H1 (cell line): ENCODE results near the gene UGT2B17. TPM values are rescaled to one million over a fixed set of nuclear protein-coding genes. Genes with fewer than 3 reads are reported as not detected.
A peak's percentile ranks its signal among the peaks of the same experiment; 100 is the strongest.

Source experiments
- CTCF ChIA-PET: fragments of 300-600 bp; sonication (Branson Sonifier 250); formaldehyde crosslinking; loops from one replicate; lab custom pipeline; 2021; ENCODE audit not compliant: partially characterized antibody; lab: Charles Lee
- POLR2A ChIA-PET: fragments of 300-600 bp; sonication (Branson Sonifier 250); formaldehyde crosslinking; loops from one replicate; lab custom pipeline; 2021; ENCODE audit warnings: inconsistent platforms; ENCODE audit not compliant: partially characterized antibody; lab: Charles Lee
- DNase-seq, 2 experiments: peaks; one replicate each; pipeline versions ENCODE4 v3.0.0 to v3.0.0-alpha.2; 2010 to 2022; ENCODE audit warnings: low spot score in 2 of 2, low read depth in 1 of 2, mixed read lengths in 1 of 2
- FAIRE-seq: peaks from 2 replicates; lab custom pipeline; 2011; peaks lifted over from hg19 to GRCh38; lab: Jason Lieb, UNC
- H2AFZ ChIP-seq: 2 replicates; pipeline ENCODE4 v1.8.1; 2012; ENCODE audit warnings: low read length, inconsistent platforms
- H2AK5ac ChIP-seq: 2 replicates; pipeline ENCODE4 v1.6.1; 2013; ENCODE audit warnings: low read depth, low read length
- H2BK120ac ChIP-seq: replicated peaks from 2 replicates; pipeline ENCODE3; 2013; ENCODE audit warnings: low read depth, low read length, inconsistent platforms
- H2BK12ac ChIP-seq: 2 replicates; pipeline ENCODE4 v1.6.1; 2013; ENCODE audit warnings: low read depth, low read length
- H2BK15ac ChIP-seq: 2 replicates; pipeline ENCODE4 v1.6.1; 2013; ENCODE audit warnings: low read length
- H2BK20ac ChIP-seq: 2 replicates; pipeline ENCODE4 v1.6.1; 2013; ENCODE audit warnings: low read length
- H2BK5ac ChIP-seq: 2 replicates; pipeline ENCODE4 v1.6.1; 2013; ENCODE audit warnings: low read depth, low read length
- H3K14ac ChIP-seq: 2 replicates; pipeline ENCODE4 v1.6.1; 2013; ENCODE audit warnings: inconsistent platforms; ENCODE audit not compliant: insufficient read length
- H3K18ac ChIP-seq: 2 replicates; pipeline ENCODE4 v1.6.1; 2013; ENCODE audit warnings: low read length; ENCODE audit errors: extremely low read depth
- H3K23ac ChIP-seq: 2 replicates; pipeline ENCODE4 v1.6.1; 2013; ENCODE audit warnings: inconsistent platforms; ENCODE audit not compliant: insufficient read length
- H3K23me2 ChIP-seq: 2 replicates; pipeline ENCODE4 v1.6.1; 2013; ENCODE audit warnings: low read depth, low read length
- H3K27ac ChIP-seq: 2 replicates; pipeline ENCODE4 v1.6.1; 2011; ENCODE audit warnings: low read depth, low read length, inconsistent platforms
- H3K27me3 ChIP-seq, 4 experiments: replicated peaks in 1 of 4; 1 replicate in 1 of 4; 2 replicates in 3 of 4; pipeline versions ENCODE4 v1.6.1 to v1.8.1; 2011 to 2013; ENCODE audit warnings: low read length in 3 of 4, mild to moderate bottlenecking in 3 of 4, inconsistent platforms in 2 of 4, mixed read lengths in 2 of 4, moderate library complexity in 1 of 4; ENCODE audit not compliant: control insufficient read depth in 3 of 4, insufficient read depth in 3 of 4; ENCODE audit errors: extremely low read depth in 1 of 4
- H3K36me3 ChIP-seq, 4 experiments: 2 replicates each; pipeline versions ENCODE4 v1.6.1 to v1.8.1; 2011 to 2013; ENCODE audit warnings: mild to moderate bottlenecking in 4 of 4, low read length in 3 of 4, moderate library complexity in 2 of 4, control low read depth in 1 of 4, inconsistent platforms in 1 of 4; ENCODE audit not compliant: insufficient read depth in 4 of 4, control insufficient read depth in 2 of 4
- H3K4ac ChIP-seq: replicated peaks from 2 replicates; pipeline ENCODE3; 2013; ENCODE audit warnings: low read length, low read depth, mixed read lengths, inconsistent platforms; ENCODE audit not compliant: insufficient read length
- H3K4me1 ChIP-seq, 4 experiments: replicated peaks in 1 of 4; 1 replicate in 1 of 4; 2 replicates in 3 of 4; pipeline versions ENCODE4 v1.6.1 to v1.8.1; 2011 to 2013; ENCODE audit warnings: low read length in 3 of 4, inconsistent platforms in 2 of 4, mixed read lengths in 1 of 4; ENCODE audit not compliant: insufficient read depth in 4 of 4, control insufficient read depth in 3 of 4
- H3K4me2 ChIP-seq, 2 experiments: 2 replicates each; pipeline versions ENCODE4 v1.6.1 to v1.8.1; 2011 to 2013; ENCODE audit warnings: low read depth in 2 of 2, low read length in 2 of 2, control low read depth in 1 of 2, inconsistent platforms in 1 of 2, mild to moderate bottlenecking in 1 of 2; ENCODE audit not compliant: insufficient read depth in 1 of 2
- H3K4me3 ChIP-seq, 4 experiments: fragments of 200-600, 300-600 bp in 1 of 4; sonication (generic), shearing (Covaris generic), sonication (Bioruptor Twin) in 1 of 4; 2 replicates each; pipeline versions ENCODE4 v1.5.1 to v1.8.1; 2011 to 2016; ENCODE audit warnings: low read length in 4 of 4, low read depth in 3 of 4, control low read depth in 2 of 4, inconsistent platforms in 2 of 4, mild to moderate bottlenecking in 2 of 4, mixed read lengths in 1 of 4, moderate library complexity in 1 of 4; ENCODE audit not compliant: insufficient read depth in 2 of 4; ENCODE audit errors: extremely low read depth in 1 of 4
- H3K56ac ChIP-seq: replicated peaks from 2 replicates; pipeline ENCODE3; 2013; ENCODE audit warnings: low read depth, mild to moderate bottlenecking, mixed read lengths, low read length, inconsistent platforms; ENCODE audit not compliant: insufficient read length
- H3K79me1 ChIP-seq: 2 replicates; pipeline ENCODE4 v1.6.1; 2013; ENCODE audit warnings: low read depth, low read length, control low read depth
- H3K79me2 ChIP-seq, 2 experiments: 2 replicates each; pipeline versions ENCODE4 v1.6.1 to v1.8.1; 2012 to 2013; ENCODE audit warnings: low read length in 2 of 2, mild to moderate bottlenecking in 2 of 2, inconsistent platforms in 1 of 2; ENCODE audit not compliant: insufficient read depth in 2 of 2, control insufficient read depth in 1 of 2
- H3K9ac ChIP-seq, 4 experiments: replicated peaks in 1 of 4; 1 replicate in 1 of 4; 2 replicates in 3 of 4; pipeline versions ENCODE4 v1.6.1 to v1.8.1; 2011 to 2013; ENCODE audit warnings: low read depth in 3 of 4, low read length in 3 of 4, control low read depth in 2 of 4, mild to moderate bottlenecking in 2 of 4, moderate library complexity in 2 of 4, inconsistent platforms in 1 of 4; ENCODE audit errors: extremely low read depth in 1 of 4
- H3K9me3 ChIP-seq, 2 experiments: 2 replicates each; pipeline versions ENCODE4 v1.6.1 to v1.8.1; 2012 to 2013; ENCODE audit warnings: mild to moderate bottlenecking in 2 of 2, moderate library complexity in 2 of 2, control low read depth in 1 of 2, inconsistent platforms in 1 of 2, low read depth in 1 of 2, low read length in 1 of 2, mixed read lengths in 1 of 2; ENCODE audit not compliant: insufficient read depth in 2 of 2
- H4K20me1 ChIP-seq, 2 experiments: replicated peaks in 1 of 2; 2 replicates each; pipeline versions ENCODE3 to v1.8.1; 2011 to 2013; ENCODE audit warnings: inconsistent platforms in 2 of 2, low read length in 2 of 2, mild to moderate bottlenecking in 1 of 2; ENCODE audit not compliant: insufficient read depth in 2 of 2, control insufficient read depth in 1 of 2
- H4K5ac ChIP-seq: 2 replicates; pipeline ENCODE4 v1.6.1; 2013; ENCODE audit warnings: low read length, low read depth, mixed read lengths, inconsistent platforms; ENCODE audit not compliant: insufficient read length
- H4K8ac ChIP-seq: 2 replicates; pipeline ENCODE4 v1.8.0; 2013; ENCODE audit warnings: mild to moderate bottlenecking, moderate library complexity, low read length, inconsistent platforms; ENCODE audit not compliant: insufficient read depth; ENCODE audit errors: extremely low read depth
- H4K91ac ChIP-seq: replicated peaks from 2 replicates; pipeline ENCODE3; 2013; ENCODE audit warnings: low read length, mixed read lengths, inconsistent platforms; ENCODE audit not compliant: insufficient read length
- WGBS, 2 experiments: shearing (Covaris generic) in 1 of 2; methylation state at CpG; one replicate each; pipeline versions ENCODE4 v1.1.6 to v1.1.7; 2013 to 2015; ENCODE audit warnings: low lambda C conversion rate in 2 of 2, mixed read lengths in 2 of 2, inconsistent platforms in 1 of 2, low coverage in 1 of 2, missing lambda C conversion rate in 1 of 2; ENCODE audit not compliant: insufficient replicate concordance in 2 of 2, insufficient coverage in 1 of 2, insufficient read length in 1 of 2; ENCODE audit errors: extremely low coverage in 1 of 2, missing lambda C conversion rate in 1 of 2; 5-methylcytosine and 5-hydroxymethylcytosine counted together
- polyA plus RNA-seq, 7 experiments: library from polyadenylated mRNA; depleted of rRNA in 3 of 7; stranded (reverse) in 5 of 7; unstranded in 2 of 7; fragments of >200 nt in 5 of 7; fragments of 200-250 nt in 2 of 7; gene quantifications; 1 replicate in 5 of 7; 2 replicates in 1 of 7; 4 replicates in 1 of 7; pipeline versions ENCODE4 v1.2.1 to v1.2.3, GENCODE V29; 2011 to 2013; ENCODE audit warnings: missing spikeins in 2 of 7, mixed read lengths in 2 of 7
- total RNA-seq: library from RNA; stranded (reverse); fragmentation: NEBNext Ultra II Directional; extraction: Animal tissue kit (Norgen Biotek cat#: 25700); gene quantifications from 2 replicates; pipeline ENCODE4 v1.2.1, GENCODE V29; 2021

The UGT2B17 gene
- total and polyA plus RNA-seq, 2 of the 8 experiments (the other 6 are each of a cell fraction or from before 2014, with no cell fraction given) = not detected

GRCh38 chr4:68489338-68489737 is 86.8 kb downstream of the UGT2B17 start:
- CTCF ChIA-PET = interaction anchor here (1.6 to 3.3 kb wide), 2 partner anchors 9 to 218 kb away, joined by 3 to 15 read pairs; no protein-coding TSS in a partner anchor
- WGBS, 2 experiments = 73% methylated on average over 4 of the region's 5 CpGs; no CpG with 5 or more reads in 1 of the 2 experiments

More at GRCh38 chr4:68489338-68489737, 86.8 kb downstream of the UGT2B17 start:
- no peak overlapping the region for H3K4me2 ChIP-seq
- POLR2A ChIA-PET = no interaction called here
- no peak overlapping the region for H3K18ac ChIP-seq
- no peaks in the 10 kb centered on the region for H3K23me2 ChIP-seq
- no peak overlapping the region for H2BK12ac ChIP-seq
- H2AFZ ChIP-seq = no peak overlapping the region
- H3K23ac ChIP-seq = no peak overlapping the region
- DNase-seq (no peak), FAIRE-seq (no peak)
- no peaks in the 10 kb centered on the region for H3K79me2 ChIP-seq
- H4K91ac ChIP-seq = peak overlapping the region; percentile 84
- no peak overlapping the region for H4K5ac ChIP-seq
- no peaks in the 10 kb centered on the region for H3K9me3 ChIP-seq
- H3K27me3 ChIP-seq = no peaks in the 10 kb centered on the region
- H2BK120ac ChIP-seq = no peak overlapping the region
- H3K79me1 ChIP-seq = no peaks in the 10 kb centered on the region
- no peak overlapping the region for H2BK5ac ChIP-seq
- no peak overlapping the region for H3K4me3 ChIP-seq
- H4K20me1 ChIP-seq = no peaks in the 10 kb centered on the region
- H3K56ac ChIP-seq = no peak overlapping the region
- H3K27ac ChIP-seq = no peak overlapping the region
- no peaks in the 10 kb centered on the region for H3K4me1 ChIP-seq
- no peak overlapping the region for H3K4ac ChIP-seq
- H2BK20ac ChIP-seq = no peak overlapping the region
- no peaks in the 10 kb centered on the region for H3K36me3 ChIP-seq
- no peak overlapping the region for H2AK5ac ChIP-seq
- H4K8ac ChIP-seq = no peak overlapping the region
- no peak overlapping the region for H3K9ac ChIP-seq
- no peak overlapping the region for H2BK15ac ChIP-seq
- no peak overlapping the region for H3K14ac ChIP-seq
